Endothelial cell of umbilical vein (primary cell): ENCODE data around the gene GLIS2. TPM values are rescaled to one million over a fixed set of nuclear protein-coding genes. Genes with fewer than 3 reads are reported as not detected.

Source experiments
- BruUV-seq: library from RNA; stranded (reverse); fragments of 400-500 nt; replicated peaks from 2 replicates; lab custom pipeline; 2021; lab: Mats Ljungman, UMichigan
- CTCF ChIA-PET: fragments of 300-600, 350-600 bp; sonication (Branson Sonifier 250); formaldehyde crosslinking; loops from one replicate; lab custom pipeline; 2021; ENCODE audit warnings: antibody characterized with exemption, inconsistent platforms; lab: Charles Lee
- POLR2A ChIA-PET: fragments of 300-600, 350-600 bp; sonication (Branson Sonifier 250); formaldehyde crosslinking; loops from one replicate; lab custom pipeline; 2021; ENCODE audit warnings: antibody characterized with exemption, inconsistent platforms; lab: Charles Lee
- DNase-seq: peaks from one replicate; pipeline ENCODE4 v3.0.0-alpha.2; 2011; ENCODE audit warnings: low read depth, low spot score
- FAIRE-seq: peaks from 2 replicates; lab custom pipeline; 2011; peaks lifted over from hg19 to GRCh38; lab: Jason Lieb, UNC
- H2AFZ ChIP-seq: 2 replicates; pipeline ENCODE4 v1.6.0; 2012; ENCODE audit warnings: low read depth, low read length, control low read depth, inconsistent platforms
- H3K27ac ChIP-seq: 2 replicates; pipeline ENCODE4 v1.5.1; 2011; ENCODE audit warnings: low read depth, mild to moderate bottlenecking, control low read depth, low read length, moderate library complexity; ENCODE audit not compliant: insufficient read depth
- H3K27me3 ChIP-seq, 2 experiments: 2 replicates each; pipeline versions ENCODE4 v1.6.0 to v1.6.1; 2011; ENCODE audit warnings: low read length in 2 of 2, mixed read lengths in 1 of 2; ENCODE audit not compliant: control insufficient read depth in 2 of 2, insufficient read depth in 2 of 2
- H3K36me3 ChIP-seq, 2 experiments: 2 replicates in 1 of 2; 3 replicates in 1 of 2; pipeline ENCODE4 v1.5.1; 2011; ENCODE audit warnings: low read length in 2 of 2, mild to moderate bottlenecking in 1 of 2, moderate library complexity in 1 of 2; ENCODE audit not compliant: control insufficient read depth in 2 of 2, insufficient read depth in 2 of 2; ENCODE audit errors: extremely low read depth in 1 of 2
- H3K4me1 ChIP-seq: 3 replicates; pipeline ENCODE4 v1.5.1; 2011; ENCODE audit warnings: mild to moderate bottlenecking, low read length; ENCODE audit not compliant: control insufficient read depth, insufficient read depth; ENCODE audit errors: extremely low read depth
- H3K4me2 ChIP-seq: 2 replicates; pipeline ENCODE4 v1.6.1; 2011; ENCODE audit warnings: low read length, control low read depth, mixed read lengths; ENCODE audit not compliant: insufficient read depth
- H3K4me3 ChIP-seq, 3 experiments: fragments of 200-600 bp in 1 of 3; sonication (generic), shearing (Covaris generic) in 1 of 3; replicated peaks in 1 of 3; 2 replicates each; pipeline ENCODE4 v1.5.1; 2011 to 2016; ENCODE audit warnings: control low read depth in 3 of 3, low read length in 3 of 3, mild to moderate bottlenecking in 2 of 3, inconsistent platforms in 1 of 3, low read depth in 1 of 3, moderate library complexity in 1 of 3; ENCODE audit not compliant: insufficient read depth in 1 of 3
- H3K79me2 ChIP-seq: 2 replicates; pipeline ENCODE4 v1.6.0; 2012; ENCODE audit warnings: low read length, inconsistent platforms; ENCODE audit not compliant: control insufficient read depth, insufficient read depth
- H3K9ac ChIP-seq: replicated peaks from 2 replicates; pipeline ENCODE3; 2011; ENCODE audit warnings: low read length, control low read depth; ENCODE audit not compliant: insufficient read depth; ENCODE audit errors: extremely low read depth
- H3K9me1 ChIP-seq: replicated peaks from 3 replicates; pipeline ENCODE4 v1.6.0; 2011; ENCODE audit warnings: mild to moderate bottlenecking, low read length; ENCODE audit not compliant: control insufficient read depth, insufficient read depth; ENCODE audit errors: extremely low read depth
- H3K9me3 ChIP-seq: replicated peaks from 2 replicates; pipeline ENCODE4 v1.5.1; 2012; ENCODE audit warnings: low read length, inconsistent platforms; ENCODE audit not compliant: control insufficient read depth, insufficient read depth
- H4K20me1 ChIP-seq: replicated peaks from 2 replicates; pipeline ENCODE3; 2011; ENCODE audit warnings: mild to moderate bottlenecking, low read length; ENCODE audit not compliant: control insufficient read depth, insufficient read depth; ENCODE audit errors: extremely low read depth
- CTCF ChIP-seq, 2 donors: IDR thresholded peaks; 1 replicate in 1 of 2; 2 replicates in 1 of 2; pipeline ENCODE4 v1.5.1; 2011; ENCODE audit warnings: low read length in 2 of 2, mild to moderate bottlenecking in 2 of 2, moderate library complexity in 2 of 2, control low read depth in 1 of 2, inconsistent platforms in 1 of 2, low read depth in 1 of 2; ENCODE audit not compliant: insufficient read depth in 1 of 2; ENCODE audit errors: extremely low read depth in 1 of 2
- EZH2 ChIP-seq: IDR thresholded peaks from 2 replicates; pipeline ENCODE4 v1.6.1; 2012; ENCODE audit warnings: borderline replicate concordance, low read depth, mild to moderate bottlenecking, moderate library complexity, low read length, inconsistent platforms; ENCODE audit not compliant: severe bottlenecking
- FOS ChIP-seq: IDR thresholded peaks from 2 replicates; pipeline ENCODE4 v1.6.1; 2011; ENCODE audit warnings: mild to moderate bottlenecking, low read length, moderate library complexity, borderline replicate concordance; ENCODE audit not compliant: insufficient read depth
- GATA2 ChIP-seq: IDR thresholded peaks from 2 replicates; pipeline ENCODE4 v1.7.0; 2011; ENCODE audit warnings: low read depth, mild to moderate bottlenecking, moderate library complexity, mixed read lengths, low read length; ENCODE audit not compliant: insufficient read length, insufficient read depth
- JUN ChIP-seq: IDR thresholded peaks from 2 replicates; pipeline ENCODE4 v1.6.1; 2011; ENCODE audit warnings: borderline replicate concordance, low read depth; ENCODE audit not compliant: insufficient read length, insufficient read depth
- MYC ChIP-seq: IDR thresholded peaks from one replicate; pipeline ENCODE4 v1.6.1; 2011; ENCODE audit warnings: mild to moderate bottlenecking, low read depth, low read length
- POLR2A ChIP-seq: IDR thresholded peaks from 2 replicates; pipeline ENCODE4 v1.6.1; 2012; ENCODE audit warnings: low read depth, mild to moderate bottlenecking, control low read depth, low read length
- POLR2AphosphoS5 ChIP-seq: IDR thresholded peaks from 2 replicates; pipeline ENCODE4 v1.6.1; 2012; ENCODE audit warnings: low read depth, mild to moderate bottlenecking, control low read depth, low read length, moderate library complexity; ENCODE audit not compliant: insufficient read depth
- dilution Hi-C: fragments of 300-500 bp; cut with MboI; formaldehyde crosslinking; loops from one replicate; pipeline ENCODE4 v1.15.0; 2019; ENCODE audit warnings: low sequenced_read_pairs; ENCODE audit not compliant: extremely low pct_ligation_motif_present
- intact Hi-C: fragments of 100-400 bp; cut with micrococcal nuclease; formaldehyde crosslinking; loops from one replicate; pipeline ENCODE4 v1.10.0; 2022
- polyA plus RNA-seq, 4 experiments: library from polyadenylated mRNA; depleted of rRNA in 3 of 4; stranded (reverse) in 3 of 4; unstranded in 1 of 4; fragments of >200 nt; gene quantifications; 2 replicates each; pipeline versions ENCODE4 v1.2.1 to v1.2.3, GENCODE V29; 2011 to 2012; ENCODE audit warnings: missing spikeins in 1 of 4
- total RNA-seq: library from RNA; stranded (reverse); gene quantifications from 2 replicates; pipeline ENCODE4 v1.2.3, GENCODE V29; 2021
- TF ChIP-seq, protein P1 (sequence below): IDR thresholded peaks from 2 replicates; pipeline ENCODE4 v1.6.1; 2011; ENCODE audit not compliant: insufficient read depth, insufficient read length

GLIS2 gene
- total and polyA plus RNA-seq, 2 donors (not counting 3 experiments of a cell fraction or from before 2014, with no cell fraction given) = 4.6 to 10.1 TPM

DNA sequence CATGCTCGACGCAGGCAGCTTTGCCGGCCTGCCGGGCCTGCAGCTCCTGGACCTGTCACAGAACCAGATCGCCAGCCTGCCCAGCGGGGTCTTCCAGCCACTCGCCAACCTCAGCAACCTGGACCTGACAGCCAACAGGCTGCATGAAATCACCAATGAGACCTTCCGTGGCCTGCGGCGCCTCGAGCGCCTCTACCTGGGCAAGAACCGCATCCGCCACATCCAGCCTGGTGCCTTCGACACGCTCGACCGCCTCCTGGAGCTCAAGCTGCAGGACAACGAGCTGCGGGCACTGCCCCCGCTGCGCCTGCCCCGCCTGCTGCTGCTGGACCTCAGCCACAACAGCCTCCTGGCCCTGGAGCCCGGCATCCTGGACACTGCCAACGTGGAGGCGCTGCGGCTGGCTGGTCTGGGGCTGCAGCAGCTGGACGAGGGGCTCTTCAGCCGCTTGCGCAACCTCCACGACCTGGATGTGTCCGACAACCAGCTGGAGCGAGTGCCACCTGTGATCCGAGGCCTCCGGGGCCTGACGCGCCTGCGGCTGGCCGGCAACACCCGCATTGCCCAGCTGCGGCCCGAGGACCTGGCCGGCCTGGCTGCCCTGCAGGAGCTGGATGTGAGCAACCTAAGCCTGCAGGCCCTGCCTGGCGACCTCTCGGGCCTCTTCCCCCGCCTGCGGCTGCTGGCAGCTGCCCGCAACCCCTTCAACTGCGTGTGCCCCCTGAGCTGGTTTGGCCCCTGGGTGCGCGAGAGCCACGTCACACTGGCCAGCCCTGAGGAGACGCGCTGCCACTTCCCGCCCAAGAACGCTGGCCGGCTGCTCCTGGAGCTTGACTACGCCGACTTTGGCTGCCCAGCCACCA, 65.4 kb downstream of the GLIS2 start:
- Histone ChIP-seq H2AFZ (no peak overlapping the region), H3K4me2 (no peak overlapping the region), H3K9ac (no peak overlapping the region), H3K27ac (no peak overlapping the region), H3K36me3 (peaks cover 0 to 5% of the 10 kb centered on the region in 2 experiments), H3K4me1 (peaks cover 12% of the 10 kb centered on the region), H3K4me3 (no peak overlapping the region), H3K79me2 (no peaks in the 10 kb centered on the region), H3K9me3 (no peaks in the 10 kb centered on the region), H3K9me1 (no peaks in the 10 kb centered on the region), H3K27me3 (no peaks in the 10 kb centered on the region), H4K20me1 (no peaks in the 10 kb centered on the region)
- BruUV-seq = no TSS peak
- dilution Hi-C loops = no loop called here
- intact Hi-C loops = no loop called here
- no peak for DNase-seq
- no peak for TF ChIP-seq POLR2A
- TF ChIP-seq, protein P1, sequence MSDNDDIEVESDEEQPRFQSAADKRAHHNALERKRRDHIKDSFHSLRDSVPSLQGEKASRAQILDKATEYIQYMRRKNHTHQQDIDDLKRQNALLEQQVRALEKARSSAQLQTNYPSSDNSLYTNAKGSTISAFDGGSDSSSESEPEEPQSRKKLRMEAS = no peak
- FAIRE-seq = no peak
- ChIA-PET CTCF (interaction anchor here (0.8 to 2.1 kb wide), 3 partner anchors 14 to 23 kb away, joined by 3 to 8 read pairs (median 4); no protein-coding TSS in a partner anchor), POLR2A (no interaction called here)

GRCh38 chr16:4381935-4382794, 66.3 kb downstream of the GLIS2 start:
- CTCF ChIA-PET = interaction anchor here (1.0 to 2.1 kb wide), 3 partner anchors 20 to 26 kb away, joined by 3 to 8 read pairs (median 4); no protein-coding TSS in a partner anchor
- FAIRE-seq (no peak), DNase-seq (no peak)
- dilution Hi-C loops = no loop called here
- POLR2A ChIA-PET = no interaction called here
- Histone ChIP-seq H2AFZ (no peak overlapping the region), H3K4me3 (no peak overlapping the region), H3K27me3 (no peaks in the 10 kb centered on the region), H3K9me3 (no peaks in the 10 kb centered on the region), H3K4me1 (peaks cover 18% of the 10 kb centered on the region), H3K36me3 (peaks cover 0 to 5% of the 10 kb centered on the region in 2 experiments), H3K9ac (no peak overlapping the region), H3K79me2 (no peaks in the 10 kb centered on the region), H4K20me1 (no peaks in the 10 kb centered on the region), H3K9me1 (no peaks in the 10 kb centered on the region), H3K4me2 (no peak overlapping the region), H3K27ac (no peak overlapping the region)
- TF ChIP-seq EZH2 (no peak), MYC (no peak), POLR2A (no peak), FOS (no peak), JUN (no peak), POLR2AphosphoS5 (no peak), GATA2 (no peak), CTCF (IDR thresholded peaks at IDR 0.05; ENCODE audit: extremely low read depth in 1 of 2, insufficient read depth in 1 of 2, low read depth in 1 of 2, low read length in 2 of 2) (no peak)
- TF ChIP-seq, protein P1 = no peak
- BruUV-seq = no TSS peak
- intact Hi-C loops = no loop called here
